H1 (cell line): ENCODE data around the gene RNF114. TPM values are rescaled to one million over a fixed set of nuclear protein-coding genes. Genes with fewer than 3 reads are reported as not detected.

Experiments
- CTCF ChIA-PET: fragments of 300-600 bp; sonication (Branson Sonifier 250); formaldehyde crosslinking; loops from one replicate; lab custom pipeline; 2021; ENCODE audit not compliant: partially characterized antibody; lab: Charles Lee
- POLR2A ChIA-PET: fragments of 300-600 bp; sonication (Branson Sonifier 250); formaldehyde crosslinking; loops from one replicate; lab custom pipeline; 2021; ENCODE audit warnings: inconsistent platforms; ENCODE audit not compliant: partially characterized antibody; lab: Charles Lee
- DNase-seq, 2 experiments: peaks; one replicate each; pipeline versions ENCODE4 v3.0.0 to v3.0.0-alpha.2; 2010 to 2022; ENCODE audit warnings: low spot score in 2 of 2, low read depth in 1 of 2, mixed read lengths in 1 of 2
- FAIRE-seq: peaks from 2 replicates; lab custom pipeline; 2011; peaks lifted over from hg19 to GRCh38; lab: Jason Lieb, UNC
- H2AFZ ChIP-seq: 2 replicates; pipeline ENCODE4 v1.8.1; 2012; ENCODE audit warnings: low read length, inconsistent platforms
- H2AK5ac ChIP-seq: 2 replicates; pipeline ENCODE4 v1.6.1; 2013; ENCODE audit warnings: low read depth, low read length
- H2BK120ac ChIP-seq: replicated peaks from 2 replicates; pipeline ENCODE3; 2013; ENCODE audit warnings: low read depth, low read length, inconsistent platforms
- H2BK12ac ChIP-seq: 2 replicates; pipeline ENCODE4 v1.6.1; 2013; ENCODE audit warnings: low read depth, low read length
- H2BK15ac ChIP-seq: 2 replicates; pipeline ENCODE4 v1.6.1; 2013; ENCODE audit warnings: low read length
- H2BK20ac ChIP-seq: 2 replicates; pipeline ENCODE4 v1.6.1; 2013; ENCODE audit warnings: low read length
- H2BK5ac ChIP-seq: 2 replicates; pipeline ENCODE4 v1.6.1; 2013; ENCODE audit warnings: low read depth, low read length
- H3K14ac ChIP-seq: 2 replicates; pipeline ENCODE4 v1.6.1; 2013; ENCODE audit warnings: inconsistent platforms; ENCODE audit not compliant: insufficient read length
- H3K18ac ChIP-seq: 2 replicates; pipeline ENCODE4 v1.6.1; 2013; ENCODE audit warnings: low read length; ENCODE audit errors: extremely low read depth
- H3K23ac ChIP-seq: 2 replicates; pipeline ENCODE4 v1.6.1; 2013; ENCODE audit warnings: inconsistent platforms; ENCODE audit not compliant: insufficient read length
- H3K23me2 ChIP-seq: 2 replicates; pipeline ENCODE4 v1.6.1; 2013; ENCODE audit warnings: low read depth, low read length
- H3K27ac ChIP-seq: 2 replicates; pipeline ENCODE4 v1.6.1; 2011; ENCODE audit warnings: low read depth, low read length, inconsistent platforms
- H3K27me3 ChIP-seq, 4 experiments: replicated peaks in 1 of 4; 1 replicate in 1 of 4; 2 replicates in 3 of 4; pipeline versions ENCODE4 v1.6.1 to v1.8.1; 2011 to 2013; ENCODE audit warnings: low read length in 3 of 4, mild to moderate bottlenecking in 3 of 4, inconsistent platforms in 2 of 4, mixed read lengths in 2 of 4, moderate library complexity in 1 of 4; ENCODE audit not compliant: control insufficient read depth in 3 of 4, insufficient read depth in 3 of 4; ENCODE audit errors: extremely low read depth in 1 of 4
- H3K36me3 ChIP-seq, 4 experiments: 2 replicates each; pipeline versions ENCODE4 v1.6.1 to v1.8.1; 2011 to 2013; ENCODE audit warnings: mild to moderate bottlenecking in 4 of 4, low read length in 3 of 4, moderate library complexity in 2 of 4, control low read depth in 1 of 4, inconsistent platforms in 1 of 4; ENCODE audit not compliant: insufficient read depth in 4 of 4, control insufficient read depth in 2 of 4
- H3K4ac ChIP-seq: replicated peaks from 2 replicates; pipeline ENCODE3; 2013; ENCODE audit warnings: low read length, low read depth, mixed read lengths, inconsistent platforms; ENCODE audit not compliant: insufficient read length
- H3K4me1 ChIP-seq, 4 experiments: replicated peaks in 1 of 4; 1 replicate in 1 of 4; 2 replicates in 3 of 4; pipeline versions ENCODE4 v1.6.1 to v1.8.1; 2011 to 2013; ENCODE audit warnings: low read length in 3 of 4, inconsistent platforms in 2 of 4, mixed read lengths in 1 of 4; ENCODE audit not compliant: insufficient read depth in 4 of 4, control insufficient read depth in 3 of 4
- H3K4me2 ChIP-seq, 2 experiments: 2 replicates each; pipeline versions ENCODE4 v1.6.1 to v1.8.1; 2011 to 2013; ENCODE audit warnings: low read depth in 2 of 2, low read length in 2 of 2, control low read depth in 1 of 2, inconsistent platforms in 1 of 2, mild to moderate bottlenecking in 1 of 2; ENCODE audit not compliant: insufficient read depth in 1 of 2
- H3K4me3 ChIP-seq, 4 experiments: fragments of 200-600, 300-600 bp in 1 of 4; sonication (generic), shearing (Covaris generic), sonication (Bioruptor Twin) in 1 of 4; 2 replicates each; pipeline versions ENCODE4 v1.5.1 to v1.8.1; 2011 to 2016; ENCODE audit warnings: low read length in 4 of 4, low read depth in 3 of 4, control low read depth in 2 of 4, inconsistent platforms in 2 of 4, mild to moderate bottlenecking in 2 of 4, mixed read lengths in 1 of 4, moderate library complexity in 1 of 4; ENCODE audit not compliant: insufficient read depth in 2 of 4; ENCODE audit errors: extremely low read depth in 1 of 4
- H3K56ac ChIP-seq: replicated peaks from 2 replicates; pipeline ENCODE3; 2013; ENCODE audit warnings: low read depth, mild to moderate bottlenecking, mixed read lengths, low read length, inconsistent platforms; ENCODE audit not compliant: insufficient read length
- H3K79me1 ChIP-seq: 2 replicates; pipeline ENCODE4 v1.6.1; 2013; ENCODE audit warnings: low read depth, low read length, control low read depth
- H3K79me2 ChIP-seq, 2 experiments: 2 replicates each; pipeline versions ENCODE4 v1.6.1 to v1.8.1; 2012 to 2013; ENCODE audit warnings: low read length in 2 of 2, mild to moderate bottlenecking in 2 of 2, inconsistent platforms in 1 of 2; ENCODE audit not compliant: insufficient read depth in 2 of 2, control insufficient read depth in 1 of 2
- H3K9ac ChIP-seq, 4 experiments: replicated peaks in 1 of 4; 1 replicate in 1 of 4; 2 replicates in 3 of 4; pipeline versions ENCODE4 v1.6.1 to v1.8.1; 2011 to 2013; ENCODE audit warnings: low read depth in 3 of 4, low read length in 3 of 4, control low read depth in 2 of 4, mild to moderate bottlenecking in 2 of 4, moderate library complexity in 2 of 4, inconsistent platforms in 1 of 4; ENCODE audit errors: extremely low read depth in 1 of 4
- H3K9me3 ChIP-seq, 2 experiments: 2 replicates each; pipeline versions ENCODE4 v1.6.1 to v1.8.1; 2012 to 2013; ENCODE audit warnings: mild to moderate bottlenecking in 2 of 2, moderate library complexity in 2 of 2, control low read depth in 1 of 2, inconsistent platforms in 1 of 2, low read depth in 1 of 2, low read length in 1 of 2, mixed read lengths in 1 of 2; ENCODE audit not compliant: insufficient read depth in 2 of 2
- H4K20me1 ChIP-seq, 2 experiments: replicated peaks in 1 of 2; 2 replicates each; pipeline versions ENCODE3 to v1.8.1; 2011 to 2013; ENCODE audit warnings: inconsistent platforms in 2 of 2, low read length in 2 of 2, mild to moderate bottlenecking in 1 of 2; ENCODE audit not compliant: insufficient read depth in 2 of 2, control insufficient read depth in 1 of 2
- H4K5ac ChIP-seq: 2 replicates; pipeline ENCODE4 v1.6.1; 2013; ENCODE audit warnings: low read length, low read depth, mixed read lengths, inconsistent platforms; ENCODE audit not compliant: insufficient read length
- H4K8ac ChIP-seq: 2 replicates; pipeline ENCODE4 v1.8.0; 2013; ENCODE audit warnings: mild to moderate bottlenecking, moderate library complexity, low read length, inconsistent platforms; ENCODE audit not compliant: insufficient read depth; ENCODE audit errors: extremely low read depth
- H4K91ac ChIP-seq: replicated peaks from 2 replicates; pipeline ENCODE3; 2013; ENCODE audit warnings: low read length, mixed read lengths, inconsistent platforms; ENCODE audit not compliant: insufficient read length
- SP2 ChIP-seq: IDR thresholded peaks from 2 replicates; pipeline ENCODE4 v1.6.1; 2012; ENCODE audit warnings: mild to moderate bottlenecking, low read length, inconsistent platforms
- WGBS, 2 experiments: shearing (Covaris generic) in 1 of 2; methylation state at CpG; one replicate each; pipeline versions ENCODE4 v1.1.6 to v1.1.7; 2013 to 2015; ENCODE audit warnings: low lambda C conversion rate in 2 of 2, mixed read lengths in 2 of 2, inconsistent platforms in 1 of 2, low coverage in 1 of 2, missing lambda C conversion rate in 1 of 2; ENCODE audit not compliant: insufficient replicate concordance in 2 of 2, insufficient coverage in 1 of 2, insufficient read length in 1 of 2; ENCODE audit errors: extremely low coverage in 1 of 2, missing lambda C conversion rate in 1 of 2; 5-methylcytosine and 5-hydroxymethylcytosine counted together
- polyA plus RNA-seq, 7 experiments: library from polyadenylated mRNA; depleted of rRNA in 3 of 7; stranded (reverse) in 5 of 7; unstranded in 2 of 7; fragments of >200 nt in 5 of 7; fragments of 200-250 nt in 2 of 7; gene quantifications; 1 replicate in 5 of 7; 2 replicates in 1 of 7; 4 replicates in 1 of 7; pipeline versions ENCODE4 v1.2.1 to v1.2.3, GENCODE V29; 2011 to 2013; ENCODE audit warnings: missing spikeins in 2 of 7, mixed read lengths in 2 of 7
- total RNA-seq: library from RNA; stranded (reverse); fragmentation: NEBNext Ultra II Directional; extraction: Animal tissue kit (Norgen Biotek cat#: 25700); gene quantifications from 2 replicates; pipeline ENCODE4 v1.2.1, GENCODE V29; 2021

The RNF114 gene
- total and polyA plus RNA-seq, 2 of the 8 experiments (the other 6 are each of a cell fraction or from before 2014, with no cell fraction given): 81.7 to 89.9 TPM

GRCh38 chr20:49948809-49949507, 12.8 kb downstream of the RNF114 start:
- Histone ChIP-seq H3K18ac (no peak overlapping the region), H3K23ac (no peak overlapping the region), H3K36me3 (peaks cover 26 to 82% (median 51%) of the 10 kb centered on the region in 4 experiments), H3K79me2 (peaks cover 0 to 7% of the 10 kb centered on the region in 2 experiments; a peak in 2 of 4 replicates), H3K4me2 (no peak overlapping the region), H4K20me1 (peaks cover 3 to 10% of the 10 kb centered on the region in 2 experiments), H2BK12ac (no peak overlapping the region), H4K91ac (no peak overlapping the region), H2AK5ac (no peak overlapping the region), H3K79me1 (peaks cover 6% of the 10 kb centered on the region; the same call in 1 of the 2 replicates), H3K27ac (no peak overlapping the region), H4K5ac (no peak overlapping the region), H2BK5ac (no peak overlapping the region), H3K4me1 (no peaks in the 10 kb centered on the region), H3K4me3 (no peak overlapping the region), H3K9me3 (no peaks in the 10 kb centered on the region), H2BK120ac (no peak overlapping the region), H3K56ac (no peak overlapping the region), H3K27me3 (no peaks in the 10 kb centered on the region), H2BK20ac (no peak overlapping the region), H3K9ac (no peak overlapping the region), H2AFZ (no peak overlapping the region), H4K8ac (no peak overlapping the region), H3K4ac (no peak overlapping the region), H3K23me2 (no peaks in the 10 kb centered on the region), H3K14ac (no peak overlapping the region), H2BK15ac (no peak overlapping the region)
- TF ChIP-seq SP2: no peak
- WGBS, 2 experiments: 89% methylated on average over 11 of the region's 11 CpGs; no CpG with 5 or more reads in 1 of the 2 experiments
- POLR2A ChIA-PET: interaction anchor here (0.7 kb wide), 1 partner anchor 842 kb away, joined by 3 read pairs; no protein-coding TSS in a partner anchor
- FAIRE-seq: no peak
- no peak for DNase-seq
- CTCF ChIA-PET: interaction anchor here (1.5 kb wide), 1 partner anchor 16 kb away, joined by 5 read pairs; no protein-coding TSS in a partner anchor
